ENCODE results near the gene FOXP1.

FOXP1 gene

GRCh38 chr3:71586810-71587242, 3.3 kb upstream of the FOXP1 start:
- no peak for DNase-seq (ENCODE audit: low read depth)

- no peak for DNase-seq (ENCODE audit: low read depth)
These were observed 2.6 kb upstream of the FOXP1 start for GRCh38 chr3:71585887-71586809.

GRCh38 chr3:71585131-71585530, 1.6 kb upstream of the FOXP1 start:
- DNase-seq (ENCODE audit: low read depth) = no peak

GRCh38 chr3:71584394-71585011, 975 bp upstream of the FOXP1 start:
- DNase-seq (ENCODE audit: low read depth) = no peak

- DNase-seq (ENCODE audit: low read depth) = no peak
These were observed 639 bp downstream of the FOXP1 start for GRCh38 chr3:71582612-71583565.

- DNase-seq (ENCODE audit: low read depth) = no peak
These were observed 1.4 kb downstream of the FOXP1 start for GRCh38 chr3:71582036-71582611.

- no peak for DNase-seq (ENCODE audit: low read depth)
These were observed 2.0 kb downstream of the FOXP1 start for GRCh38 chr3:71581457-71582035.

- DNase-seq (ENCODE audit: low read depth) = no peak
These were observed 2.7 kb downstream of the FOXP1 start for GRCh38 chr3:71580636-71581456.

- no peak for DNase-seq (ENCODE audit: low read depth)
These were observed 3.6 kb downstream of the FOXP1 start for GRCh38 chr3:71579935-71580406.

- DNase-seq (ENCODE audit: low read depth) = no peak
These were observed 4.1 kb downstream of the FOXP1 start for GRCh38 chr3:71579326-71579934.

- no peak for DNase-seq (ENCODE audit: low read depth)
These were observed 5.3 kb downstream of the FOXP1 start for GRCh38 chr3:71578054-71578751.

GRCh38 chr3:71577011-71577410, 6.5 kb downstream of the FOXP1 start:
- no peak for DNase-seq (ENCODE audit: low read depth)

- no peak for DNase-seq (ENCODE audit: low read depth)
These were observed 8.1 kb downstream of the FOXP1 start for GRCh38 chr3:71575433-71575832.

GRCh38 chr3:71573181-71573580, 10.3 kb downstream of the FOXP1 start:
- no peak for DNase-seq (ENCODE audit: low read depth)

GRCh38 chr3:71570546-71570945, 13.0 kb downstream of the FOXP1 start:
- DNase-seq (ENCODE audit: low read depth) = no peak

- no peak for DNase-seq (ENCODE audit: low read depth)
These were observed 15.3 kb downstream of the FOXP1 start for GRCh38 chr3:71568207-71568606.

- no peak for DNase-seq (ENCODE audit: low read depth)
These were observed 16.8 kb downstream of the FOXP1 start for GRCh38 chr3:71566776-71567175.

GRCh38 chr3:71565976-71566375, 17.6 kb downstream of the FOXP1 start:
- DNase-seq (ENCODE audit: low read depth) = no peak

- no peak for DNase-seq (ENCODE audit: low read depth)
These were observed 18.2 kb downstream of the FOXP1 start for GRCh38 chr3:71565316-71565715.
